C4-2B (cell line): ENCODE measurements around the gene CMC2.

Source experiments
- H3K27ac ChIP-seq: fragments of 450-650 bp; 2 replicates; pipeline ENCODE4 v1.5.1; 2017
- CTCF ChIP-seq: fragments of 450-650 bp; conservative IDR thresholded peaks from 2 replicates; pipeline ENCODE4 v1.5.1; 2017; ENCODE audit warnings: mild to moderate bottlenecking
- ZFX ChIP-seq: fragments of 450-650 bp; IDR thresholded peaks from 2 replicates; pipeline ENCODE4 v1.6.1; 2017

The CMC2 gene

GRCh38 chr16:80984124-80984892 is 22.4 kb downstream of the CMC2 start:
- TF ChIP-seq ZFX (no peak), CTCF (no peak)
- peak overlapping the region; percentile 47 for H3K27ac ChIP-seq

- TF ChIP-seq CTCF = no peak
- TF ChIP-seq ZFX = no peak
Measured at GRCh38 chr16:80982646-80983045, 24.0 kb downstream of the CMC2 start.

GRCh38 chr16:80981103-80981502 is 25.6 kb downstream of the CMC2 start:
- H3K27ac ChIP-seq = no peak overlapping the region; the same call in 1 of the 2 replicates
- TF ChIP-seq CTCF = no peak
- TF ChIP-seq ZFX = no peak

More at GRCh38 chr16:80982646-80983045, 24.0 kb downstream of the CMC2 start:
- peak overlapping the region; percentile 71 for H3K27ac ChIP-seq

GRCh38 chr16:80976946-80977345 is 29.7 kb downstream of the CMC2 start:
- no peak for TF ChIP-seq CTCF
- TF ChIP-seq ZFX = no peak
- H3K27ac ChIP-seq = no peak overlapping the region

- TF ChIP-seq ZFX = no peak
- peak; percentile 43 for TF ChIP-seq CTCF
- H3K27ac ChIP-seq = no peak overlapping the region
Measured at GRCh38 chr16:80974649-80975376, 31.9 kb downstream of the CMC2 start.

- TF ChIP-seq CTCF (no peak), ZFX (no peak)
- no peak overlapping the region for H3K27ac ChIP-seq
Measured at GRCh38 chr16:80973991-80974390, 32.7 kb downstream of the CMC2 start.

- H3K27ac ChIP-seq = no peak overlapping the region
- no peak for TF ChIP-seq ZFX
- TF ChIP-seq CTCF = no peak
Measured at GRCh38 chr16:80972611-80973010, 34.1 kb downstream of the CMC2 start.
